SJSA1 (cell line): ENCODE data around the gene THSD7B. TPM values are rescaled to one million over a fixed set of nuclear protein-coding genes. Genes with fewer than 3 reads are reported as not detected.

Experiments
- DNase-seq, 2 experiments: peaks; one replicate each; pipeline ENCODE4 v3.0.0-alpha.2; 2015 to 2020; ENCODE audit warnings: low spot score in 2 of 2, low read depth in 1 of 2
- H3K27ac ChIP-seq: fragments of 250-450 bp; sonication (Bioruptor Pico); 2 replicates; pipeline ENCODE4 v1.5.1; 2020; ENCODE audit warnings: mild to moderate bottlenecking, moderate library complexity
- H3K27me3 ChIP-seq: fragments of 250-450 bp; sonication (Bioruptor Pico); replicated peaks from 2 replicates; pipeline ENCODE4 v1.5.1; 2020; ENCODE audit warnings: mild to moderate bottlenecking, moderate library complexity
- H3K36me3 ChIP-seq: fragments of 250-450 bp; sonication (Bioruptor Pico); 2 replicates; pipeline ENCODE4 v1.5.1; 2020; ENCODE audit warnings: mild to moderate bottlenecking
- H3K4me1 ChIP-seq: fragments of 250-450 bp; sonication (Bioruptor Pico); replicated peaks from 2 replicates; pipeline ENCODE4 v1.6.1; 2021; ENCODE audit warnings: mild to moderate bottlenecking
- H3K4me3 ChIP-seq: fragments of 250-450 bp; sonication (Bioruptor Pico); 2 replicates; pipeline ENCODE4 v1.5.1; 2020; ENCODE audit warnings: mild to moderate bottlenecking
- H3K9me3 ChIP-seq: fragments of 250-450 bp; sonication (Bioruptor Pico); replicated peaks from 2 replicates; pipeline ENCODE4 v1.5.1; 2020; ENCODE audit warnings: mild to moderate bottlenecking
- total RNA-seq: library from RNA; depleted of rRNA; stranded (reverse); fragments of >200 nt; shearing (Covaris generic); gene quantifications from 2 replicates; pipeline ENCODE4 v1.2.3, GENCODE V29; 2014

The THSD7B gene
- total RNA-seq, 1 experiment from 2014 or later: 0.16 TPM

- Histone ChIP-seq H3K9me3 (no peaks in the 10 kb centered on the region), H3K27me3 (no peaks in the 10 kb centered on the region), H3K36me3 (no peaks in the 10 kb centered on the region), H3K4me1 (peaks cover 14% of the 10 kb centered on the region), H3K4me3 (no peak overlapping the region), H3K27ac (no peak overlapping the region)
- no peak for DNase-seq
These were observed 458.4 kb downstream of the THSD7B start for GRCh38 chr2:137223722-137224121.

GRCh38 chr2:137228566-137228965, 463.2 kb downstream of the THSD7B start:
- peak in 1 of 2 experiments; percentile 66 for DNase-seq
- Histone ChIP-seq H3K27me3 (no peaks in the 10 kb centered on the region), H3K27ac (peak overlapping the region; percentile 44), H3K4me3 (no peak overlapping the region), H3K4me1 (peaks cover 22% of the 10 kb centered on the region), H3K9me3 (no peaks in the 10 kb centered on the region), H3K36me3 (no peaks in the 10 kb centered on the region)

- H3K27ac ChIP-seq: peak overlapping the region; percentile 44
- no peak overlapping the region for H3K4me3 ChIP-seq
- no peaks in the 10 kb centered on the region for H3K27me3 ChIP-seq
- peaks cover 22% of the 10 kb centered on the region for H3K4me1 ChIP-seq
- no peaks in the 10 kb centered on the region for H3K36me3 ChIP-seq
- H3K9me3 ChIP-seq: no peaks in the 10 kb centered on the region
- peak in 1 of 2 experiments; percentile 60 for DNase-seq
These were observed 464.5 kb downstream of the THSD7B start for GRCh38 chr2:137229834-137230233.

DNA sequence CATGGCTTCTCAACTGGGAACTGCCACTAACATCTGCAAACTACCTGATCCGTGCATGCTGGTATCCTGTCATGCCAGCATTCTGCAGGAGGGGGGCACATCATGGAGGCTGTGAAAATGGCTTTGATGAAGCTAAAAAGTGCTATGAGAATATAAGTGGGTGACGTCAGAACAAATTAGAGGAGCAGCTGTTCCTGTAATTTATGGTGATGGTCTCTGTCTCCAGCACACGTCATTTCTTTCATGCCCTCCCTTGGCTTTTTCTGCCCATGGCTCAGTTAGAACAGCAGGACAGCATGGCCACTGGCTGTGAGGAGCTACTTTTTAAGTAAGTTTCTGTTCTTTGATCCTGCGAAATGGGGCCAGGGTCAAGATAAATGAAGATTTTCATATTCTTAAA, 466.3 kb downstream of the THSD7B start:
- Histone ChIP-seq H3K36me3 (no peaks in the 10 kb centered on the region), H3K27ac (no peak overlapping the region), H3K27me3 (no peaks in the 10 kb centered on the region), H3K4me1 (peaks cover 27% of the 10 kb centered on the region), H3K9me3 (no peaks in the 10 kb centered on the region), H3K4me3 (no peak overlapping the region)
- DNase-seq: no peak

DNA sequence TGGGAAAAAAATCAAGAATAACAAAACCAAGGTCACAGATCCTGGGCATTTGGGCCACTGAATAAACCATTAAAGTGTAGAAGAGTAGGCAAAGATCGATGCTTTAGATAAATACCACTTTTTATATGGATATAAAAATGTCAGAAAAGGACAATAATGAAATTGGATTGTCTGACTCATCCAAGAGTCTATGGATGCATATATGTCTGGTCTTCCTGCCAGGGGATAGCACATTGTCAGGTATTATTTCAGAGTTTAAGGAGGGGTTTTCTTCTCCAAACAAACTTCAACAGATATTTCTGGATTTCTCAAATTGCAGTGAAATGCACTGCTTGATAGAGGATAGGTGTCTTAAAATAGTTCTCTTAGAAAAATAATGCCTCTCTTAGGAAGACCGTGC, 466.7 kb downstream of the THSD7B start:
- Histone ChIP-seq H3K36me3 (no peaks in the 10 kb centered on the region), H3K27ac (no peak overlapping the region), H3K4me1 (peaks cover 30% of the 10 kb centered on the region), H3K9me3 (no peaks in the 10 kb centered on the region), H3K27me3 (no peaks in the 10 kb centered on the region), H3K4me3 (no peak overlapping the region)
- no peak for DNase-seq

DNA sequence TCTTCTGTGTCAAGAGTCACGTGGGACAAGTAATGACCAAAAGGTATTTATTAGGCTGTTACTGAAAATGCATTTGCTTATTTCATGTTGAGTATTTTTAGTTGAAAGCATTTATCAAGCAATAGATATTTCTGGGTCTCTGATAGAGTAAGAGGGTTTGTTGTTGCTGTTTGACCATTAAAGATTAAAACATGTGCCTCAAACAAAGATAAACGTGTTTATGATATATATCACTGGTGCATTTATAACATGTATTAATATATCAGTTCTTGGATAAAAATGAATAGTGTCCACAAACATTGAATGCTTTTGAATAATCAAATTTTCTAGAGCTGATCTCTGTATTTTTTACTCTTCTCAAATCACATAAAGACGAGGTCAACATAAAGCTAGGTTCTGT, 467.7 kb downstream of the THSD7B start:
- no peak overlapping the region for H3K27ac ChIP-seq
- no peak for DNase-seq
- no peak overlapping the region for H3K4me3 ChIP-seq
- no peaks in the 10 kb centered on the region for H3K27me3 ChIP-seq
- no peaks in the 10 kb centered on the region for H3K9me3 ChIP-seq
- H3K4me1 ChIP-seq: peaks cover 34% of the 10 kb centered on the region
- H3K36me3 ChIP-seq: no peaks in the 10 kb centered on the region

GRCh38 chr2:137237055-137237454, 471.7 kb downstream of the THSD7B start:
- H3K9me3 ChIP-seq: no peaks in the 10 kb centered on the region; the same call in 1 of the 2 replicates
- H3K4me1 ChIP-seq: peaks cover 13% of the 10 kb centered on the region
- no peak overlapping the region for H3K4me3 ChIP-seq
- peak overlapping the region; percentile 41 for H3K27ac ChIP-seq
- H3K36me3 ChIP-seq: no peaks in the 10 kb centered on the region
- no peaks in the 10 kb centered on the region for H3K27me3 ChIP-seq
- DNase-seq: peak in 1 of 2 experiments; percentile 36

GRCh38 chr2:137238065-137238464, 472.7 kb downstream of the THSD7B start:
- peaks cover 13% of the 10 kb centered on the region for H3K4me1 ChIP-seq
- no peaks in the 10 kb centered on the region; the same call in 1 of the 2 replicates for H3K9me3 ChIP-seq
- H3K27me3 ChIP-seq: no peaks in the 10 kb centered on the region
- no peak overlapping the region; the same call in 1 of the 2 replicates for H3K27ac ChIP-seq
- H3K36me3 ChIP-seq: no peaks in the 10 kb centered on the region
- no peak overlapping the region for H3K4me3 ChIP-seq
- DNase-seq: no peak

DNA sequence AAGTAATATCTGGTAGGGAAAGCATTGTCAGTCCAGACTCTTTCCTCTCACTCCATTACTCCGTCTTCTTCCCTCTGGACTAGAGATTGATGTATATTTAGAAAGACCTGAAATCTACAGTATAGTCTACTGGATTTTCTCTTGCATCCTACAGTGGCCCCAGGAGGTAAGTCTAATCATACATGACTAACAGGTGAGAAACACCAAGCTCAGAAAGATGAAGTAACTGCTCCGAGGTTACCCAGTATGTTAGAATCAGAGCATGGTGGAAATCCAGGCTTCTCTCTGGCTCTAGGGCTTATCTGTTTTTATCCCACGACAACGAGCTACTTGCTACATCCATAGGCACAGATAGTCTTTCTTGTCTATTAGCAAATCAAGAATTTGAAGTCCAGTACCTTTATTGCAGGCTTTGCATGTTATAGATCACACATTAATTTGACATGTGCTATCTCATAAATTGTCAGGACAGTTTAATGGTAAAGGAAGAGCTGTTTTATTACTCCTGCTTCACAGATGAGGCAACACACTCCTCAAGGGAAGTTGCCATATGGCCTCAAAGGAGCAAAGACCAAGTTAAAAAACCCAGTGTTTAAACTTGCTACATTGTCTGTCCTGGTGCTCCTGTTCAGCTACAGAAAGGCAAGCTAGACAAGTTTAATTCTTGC, 484.3 kb downstream of the THSD7B start:
- Histone ChIP-seq H3K4me3 (no peak overlapping the region), H3K36me3 (no peaks in the 10 kb centered on the region), H3K27ac (no peak overlapping the region), H3K9me3 (no peaks in the 10 kb centered on the region), H3K4me1 (peaks cover 21% of the 10 kb centered on the region), H3K27me3 (no peaks in the 10 kb centered on the region)
- no peak for DNase-seq

DNA sequence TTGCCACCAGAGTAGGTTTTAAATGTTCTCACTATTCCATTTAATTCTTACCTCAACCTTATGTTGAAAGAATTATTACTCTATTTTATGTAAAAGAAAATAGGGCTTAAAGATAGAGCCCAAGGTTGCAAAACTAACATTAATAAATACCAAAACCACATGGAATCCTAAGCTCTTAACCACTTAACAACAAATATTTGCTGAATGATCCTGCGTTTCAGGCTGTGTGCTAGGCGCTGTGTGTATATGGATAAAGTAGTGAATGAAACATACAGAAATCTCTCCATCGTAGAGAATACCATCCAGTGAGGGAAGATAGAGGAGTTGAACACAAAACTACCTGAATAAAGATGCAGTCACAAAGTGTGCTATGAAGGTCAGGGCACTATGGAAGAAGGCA, 485.1 kb downstream of the THSD7B start:
- H3K27me3 ChIP-seq: no peaks in the 10 kb centered on the region
- no peak overlapping the region for H3K27ac ChIP-seq
- H3K4me3 ChIP-seq: no peak overlapping the region
- DNase-seq: no peak
- peaks cover 29% of the 10 kb centered on the region for H3K4me1 ChIP-seq
- no peaks in the 10 kb centered on the region for H3K36me3 ChIP-seq
- no peaks in the 10 kb centered on the region for H3K9me3 ChIP-seq

DNA sequence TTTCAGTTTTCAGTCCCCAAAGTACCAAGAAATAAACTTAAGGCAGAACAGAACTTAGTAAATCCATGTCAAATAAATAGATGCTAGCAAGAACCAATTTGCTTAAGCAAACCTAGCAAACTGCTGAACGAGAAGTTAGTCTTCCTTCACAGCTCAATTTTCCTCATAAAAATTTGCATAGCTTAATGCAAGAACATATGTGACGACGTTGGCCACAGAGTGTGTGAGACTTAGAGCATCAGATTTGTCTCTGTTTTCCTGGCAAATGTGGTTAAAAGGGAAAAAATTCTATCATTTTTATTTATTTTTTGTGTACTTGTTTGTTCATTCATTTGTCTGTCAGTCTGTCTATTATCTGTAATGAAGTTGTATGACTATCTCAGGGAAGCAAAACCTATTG, 485.7 kb downstream of the THSD7B start:
- peaks cover 33% of the 10 kb centered on the region for H3K4me1 ChIP-seq
- H3K27me3 ChIP-seq: no peaks in the 10 kb centered on the region
- DNase-seq: no peak
- no peaks in the 10 kb centered on the region for H3K36me3 ChIP-seq
- no peak overlapping the region for H3K27ac ChIP-seq
- H3K4me3 ChIP-seq: no peak overlapping the region
- H3K9me3 ChIP-seq: no peaks in the 10 kb centered on the region

DNA sequence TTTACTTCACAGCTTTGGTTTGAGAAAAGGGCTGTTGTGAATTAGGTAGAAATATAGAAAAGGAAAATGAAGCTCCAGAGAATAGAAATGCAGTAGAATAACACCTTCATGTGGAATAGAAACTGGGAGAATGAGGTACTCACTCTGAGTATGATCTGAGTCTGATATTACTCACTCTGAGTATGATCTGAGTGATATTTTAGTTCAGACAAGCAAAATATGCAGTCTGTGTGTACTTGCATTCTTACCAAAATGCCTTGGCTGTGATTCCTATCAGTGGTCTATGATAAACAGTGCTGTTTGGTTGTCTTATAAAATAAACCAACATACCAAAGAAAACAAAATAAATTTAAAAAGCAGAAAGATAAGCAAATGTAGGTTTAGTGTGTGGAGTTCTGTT, 487.6 kb downstream of the THSD7B start:
- Histone ChIP-seq H3K9me3 (no peaks in the 10 kb centered on the region), H3K4me3 (no peak overlapping the region), H3K27me3 (no peaks in the 10 kb centered on the region), H3K27ac (no peak overlapping the region), H3K4me1 (peaks cover 43% of the 10 kb centered on the region), H3K36me3 (no peaks in the 10 kb centered on the region)
- peak in 1 of 2 experiments; percentile 49 for DNase-seq

GRCh38 chr2:137254052-137254451, 488.7 kb downstream of the THSD7B start:
- peaks cover 43% of the 10 kb centered on the region for H3K4me1 ChIP-seq
- no peaks in the 10 kb centered on the region for H3K36me3 ChIP-seq
- no peak for DNase-seq
- H3K4me3 ChIP-seq: no peak overlapping the region
- H3K27ac ChIP-seq: no peak overlapping the region
- H3K27me3 ChIP-seq: no peaks in the 10 kb centered on the region
- no peaks in the 10 kb centered on the region for H3K9me3 ChIP-seq

DNA sequence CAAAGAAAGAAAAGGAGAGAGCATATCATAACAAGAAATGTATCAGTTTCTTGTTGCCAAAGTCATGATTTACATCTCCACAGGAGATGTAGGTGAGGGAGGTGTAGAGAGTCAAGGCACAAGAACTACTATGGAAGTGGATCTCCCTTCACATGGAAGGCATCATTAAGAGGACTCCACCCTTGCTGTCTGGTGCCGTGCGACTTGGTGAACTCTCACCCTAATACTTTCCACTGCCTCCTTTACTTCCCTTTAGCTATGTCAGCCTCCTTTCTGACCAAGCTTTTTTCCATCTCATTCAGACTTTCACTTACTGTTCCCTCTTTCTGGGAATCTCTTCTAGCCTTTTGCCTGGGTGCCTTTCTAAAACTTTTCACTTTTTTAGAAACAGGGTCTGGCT, 490.0 kb downstream of the THSD7B start:
- DNase-seq: no peak
- peaks cover 43% of the 10 kb centered on the region for H3K4me1 ChIP-seq
- H3K4me3 ChIP-seq: no peak overlapping the region
- H3K36me3 ChIP-seq: no peaks in the 10 kb centered on the region
- H3K27ac ChIP-seq: peak overlapping the region; percentile 59
- H3K9me3 ChIP-seq: no peaks in the 10 kb centered on the region
- H3K27me3 ChIP-seq: no peaks in the 10 kb centered on the region

DNA sequence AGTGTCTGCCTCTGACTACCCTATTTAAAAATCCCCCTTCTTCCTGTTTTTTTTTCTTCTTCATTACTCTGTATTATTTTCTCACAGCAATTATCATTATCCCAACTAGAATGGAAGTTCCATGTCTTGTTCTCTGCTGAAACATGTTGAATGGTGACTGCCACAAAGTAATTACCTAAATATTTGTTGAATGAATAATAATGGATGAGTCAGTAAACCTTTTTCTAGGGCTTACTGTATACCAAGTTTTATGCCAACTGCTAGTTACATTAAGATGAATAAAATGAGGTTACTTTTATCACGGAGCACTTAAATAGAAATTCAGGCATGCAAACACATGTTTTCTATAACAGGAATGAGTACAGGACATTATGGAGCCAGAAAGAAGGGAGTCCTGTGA, 490.6 kb downstream of the THSD7B start:
- Histone ChIP-seq H3K4me1 (peaks cover 43% of the 10 kb centered on the region), H3K4me3 (no peak overlapping the region), H3K9me3 (no peaks in the 10 kb centered on the region), H3K36me3 (no peaks in the 10 kb centered on the region), H3K27me3 (no peaks in the 10 kb centered on the region), H3K27ac (peak overlapping the region; percentile 50)
- peak in 1 of 2 experiments; percentile 85 for DNase-seq
